ENCODE data around the gene TXNL4A. TPM values are rescaled to one million over a fixed set of nuclear protein-coding genes. Genes with fewer than 3 reads are reported as not detected.
A peak's percentile ranks its signal among the peaks of the same experiment; 100 is the strongest.
"Not testable (repeated sequence)": the region's sequence is repeated elsewhere in the genome, so short reads cannot be mapped to it uniquely, and the experiment has no call there.

Gene TXNL4A
- total RNA-seq, 2 experiments from 2014 or later = 185 to 186 TPM

DNA sequence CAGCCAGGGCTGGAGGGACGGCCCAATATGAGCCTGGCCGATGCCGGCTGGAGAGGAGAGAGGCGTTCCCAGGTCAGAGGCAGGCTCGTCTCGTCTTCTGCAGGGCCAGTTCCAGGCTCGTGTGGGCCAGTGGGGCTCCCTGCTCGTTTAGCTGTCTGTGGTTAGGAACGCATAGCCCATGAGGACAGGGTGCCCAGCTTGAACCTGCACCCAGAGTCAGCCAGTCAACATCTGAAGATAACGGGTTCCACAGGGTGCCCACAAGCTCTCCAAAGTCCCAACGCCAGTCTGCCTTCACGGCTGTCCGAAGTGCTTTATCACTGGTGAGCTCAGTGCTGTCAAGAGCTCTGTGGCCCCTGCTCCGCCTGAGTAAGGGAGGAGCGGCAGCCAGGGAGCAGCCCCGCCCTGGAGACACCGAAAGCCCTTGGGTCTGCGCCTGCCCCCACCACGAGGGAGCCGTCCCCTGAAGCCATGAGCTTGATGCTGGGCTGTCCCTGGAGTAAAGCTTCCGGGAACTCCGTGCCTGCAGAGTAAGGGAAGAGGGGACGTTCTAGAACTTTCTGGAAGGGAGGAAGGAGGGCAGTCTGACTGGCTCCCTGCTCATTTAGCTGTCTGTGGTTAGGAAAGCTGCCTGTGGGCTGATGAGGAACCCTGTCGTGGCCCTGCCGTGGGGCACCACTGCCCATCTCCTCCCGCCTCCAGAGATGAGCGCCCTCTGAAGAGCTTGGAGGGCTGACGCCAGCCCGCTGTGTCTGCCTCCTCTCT, 26.7 kb downstream of the TXNL4A start:
- Mint-ChIP-seq H3K9me3 (no peaks in the 10 kb centered on the region), H3K27me3 (ENCODE audit: low read depth) (no peaks in the 10 kb centered on the region), H3K4me1 (ENCODE audit: low read depth) (peaks cover 20% of the 10 kb centered on the region), H3K4me3 (no peak overlapping the region), H3K36me3 (ENCODE audit: low read depth) (peaks cover 2% of the 10 kb centered on the region), H3K27ac (no peak overlapping the region)
- CTCF ChIA-PET = interaction anchor here (1.1 kb wide), 1 partner anchor 23 kb away, joined by 3 read pairs; no protein-coding TSS in a partner anchor
- intact Hi-C loops (cut with micrococcal nuclease) = loop anchor here (5.0 kb wide), 1 partner anchor 164 kb away; the partner anchor contains the start of gene KCNG2
- no peak for DNase-seq

DNA sequence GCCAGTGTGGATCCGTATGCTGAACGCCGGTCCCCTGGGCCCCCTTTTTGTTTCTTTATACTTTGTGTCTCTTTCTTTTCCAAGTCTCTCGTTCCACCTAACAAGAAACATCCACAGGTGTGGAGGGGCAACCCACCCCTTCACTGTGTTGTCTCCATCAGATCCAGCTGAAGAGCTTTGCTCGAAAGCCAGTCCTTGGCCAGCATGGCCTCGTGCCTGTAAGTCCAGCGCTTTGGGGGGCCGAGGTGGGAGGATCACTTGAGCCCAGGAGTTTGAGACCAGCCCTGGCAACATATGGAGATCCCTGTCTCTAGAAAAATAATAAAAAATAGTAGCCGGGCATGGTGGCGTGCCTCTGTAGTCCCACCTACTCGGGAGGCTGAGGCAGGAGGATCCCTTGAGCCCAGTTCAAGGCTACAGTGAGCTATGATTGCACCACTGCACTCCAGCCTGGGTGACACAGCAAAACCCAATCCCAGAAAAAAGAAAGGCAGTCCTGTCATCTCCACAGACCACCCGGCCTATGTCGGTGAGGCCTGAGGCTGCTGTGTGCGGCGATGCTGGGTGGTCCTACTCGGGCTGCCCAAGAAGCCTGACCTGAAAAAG, 27.3 kb downstream of the TXNL4A start:
- DNase-seq = no peak
- Mint-ChIP-seq H3K9me3 (no peaks in the 10 kb centered on the region), H3K27me3 (ENCODE audit: low read depth) (no peaks in the 10 kb centered on the region), H3K36me3 (ENCODE audit: low read depth) (peaks cover 2% of the 10 kb centered on the region), H3K27ac (no peak overlapping the region), H3K4me1 (ENCODE audit: low read depth) (peaks cover 20% of the 10 kb centered on the region), H3K4me3 (no peak overlapping the region)
- intact Hi-C loops (cut with micrococcal nuclease) = loop anchor here (5.0 kb wide), 1 partner anchor 164 kb away; the partner anchor contains the start of gene KCNG2
- CTCF ChIA-PET = interaction anchor here (1.1 kb wide), 1 partner anchor 24 kb away, joined by 3 read pairs; no protein-coding TSS in a partner anchor

DNA sequence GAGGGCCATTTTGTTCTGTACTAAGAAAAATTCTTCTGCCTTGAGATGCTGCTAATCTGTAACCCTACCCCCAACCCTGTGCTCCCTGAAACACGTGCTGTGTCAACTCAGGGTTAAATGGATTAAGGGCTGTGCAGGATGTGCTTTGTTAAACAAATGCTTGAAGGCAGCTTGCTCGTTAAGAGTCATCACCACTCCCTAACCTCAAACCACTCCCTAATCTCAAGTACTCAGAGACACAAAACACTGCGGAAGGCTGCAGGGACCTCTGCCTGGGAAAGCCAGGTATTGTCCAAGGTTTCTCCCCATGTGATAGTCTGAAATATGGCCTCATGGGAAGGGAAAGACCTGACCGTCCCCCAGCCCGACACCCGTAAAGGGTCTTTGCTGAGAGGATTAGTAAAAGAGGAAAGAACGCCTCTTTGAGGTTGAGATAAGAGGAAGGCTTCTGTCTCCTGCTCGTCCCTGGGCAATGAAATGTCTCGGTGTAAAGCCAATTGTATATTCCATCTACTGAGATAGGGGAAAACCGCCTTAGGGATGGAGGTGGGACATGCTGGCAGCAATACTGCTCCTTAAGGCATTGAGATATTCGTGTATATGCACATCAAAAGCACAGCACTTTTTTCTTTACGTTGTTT, 28.1 kb downstream of the TXNL4A start:
- H3K4me3 Mint-ChIP-seq; H3K9me3 Mint-ChIP-seq; H3K36me3 Mint-ChIP-seq (ENCODE audit: low read depth); H3K27me3 Mint-ChIP-seq (ENCODE audit: low read depth); CTCF ChIA-PET; H3K27ac Mint-ChIP-seq: not testable (repeated sequence)
- intact Hi-C loops (cut with micrococcal nuclease) = loop anchor here (5.0 kb wide), 1 partner anchor 163 kb away; the partner anchor contains the start of gene KCNG2
- H3K4me1 Mint-ChIP-seq (ENCODE audit: low read depth) = peaks cover 16% of the 10 kb centered on the region
- peak; percentile 43 for DNase-seq

DNA sequence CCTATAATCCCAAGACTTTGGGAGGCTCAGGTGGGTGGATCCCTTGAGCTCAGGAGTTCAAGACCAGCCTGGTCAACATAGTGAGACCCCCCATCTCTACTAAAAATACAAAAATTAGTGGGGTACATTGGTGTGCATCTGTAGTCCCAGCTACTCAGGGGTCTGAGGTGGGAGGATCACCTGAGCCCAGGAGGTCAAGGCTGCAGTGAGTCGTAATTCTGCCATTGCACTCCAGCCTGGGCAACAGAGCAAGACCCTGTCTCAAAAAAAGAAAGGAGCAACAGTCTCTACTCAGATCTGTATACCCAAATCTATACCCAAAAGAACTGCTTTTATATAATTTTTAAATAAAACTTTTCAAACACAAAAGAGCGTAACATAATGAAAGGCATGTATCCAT, 29.4 kb downstream of the TXNL4A start:
- no peak for DNase-seq
- H3K27ac Mint-ChIP-seq = no peak overlapping the region
- no peaks in the 10 kb centered on the region for H3K9me3 Mint-ChIP-seq
- no peak overlapping the region for H3K4me3 Mint-ChIP-seq
- CTCF ChIA-PET = no interaction called here
- no peaks in the 10 kb centered on the region for H3K27me3 Mint-ChIP-seq (ENCODE audit: low read depth)
- intact Hi-C loops (cut with micrococcal nuclease) = no loop called here
- no peaks in the 10 kb centered on the region for H3K36me3 Mint-ChIP-seq (ENCODE audit: low read depth)
- H3K4me1 Mint-ChIP-seq (ENCODE audit: low read depth) = peaks cover 22% of the 10 kb centered on the region

DNA sequence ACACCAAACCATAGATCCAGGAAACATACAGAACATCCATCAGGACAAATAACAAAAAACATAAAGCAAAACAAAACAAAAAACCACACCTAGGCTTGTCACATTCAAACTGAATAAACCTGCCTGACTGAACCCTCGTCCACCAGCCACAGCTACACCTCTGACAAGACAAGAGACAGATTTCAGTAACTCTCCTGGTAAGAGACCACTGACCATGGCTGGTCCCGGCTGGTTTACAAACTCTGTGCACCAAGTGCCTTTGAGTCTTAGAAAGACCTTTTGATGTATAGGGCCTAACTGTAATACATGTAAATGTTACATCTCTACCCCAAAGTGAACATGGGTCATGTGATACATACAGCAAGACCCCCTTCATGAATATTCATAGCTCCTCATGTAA, 32.1 kb downstream of the TXNL4A start:
- intact Hi-C loops (cut with micrococcal nuclease) = no loop called here
- no peak for DNase-seq
- H3K36me3 Mint-ChIP-seq (ENCODE audit: low read depth) = no peaks in the 10 kb centered on the region
- H3K4me3 Mint-ChIP-seq = no peak overlapping the region
- CTCF ChIA-PET = no interaction called here
- no peaks in the 10 kb centered on the region for H3K27me3 Mint-ChIP-seq (ENCODE audit: low read depth)
- no peaks in the 10 kb centered on the region for H3K9me3 Mint-ChIP-seq
- peaks cover 17% of the 10 kb centered on the region for H3K4me1 Mint-ChIP-seq (ENCODE audit: low read depth)
- H3K27ac Mint-ChIP-seq = no peak overlapping the region

DNA sequence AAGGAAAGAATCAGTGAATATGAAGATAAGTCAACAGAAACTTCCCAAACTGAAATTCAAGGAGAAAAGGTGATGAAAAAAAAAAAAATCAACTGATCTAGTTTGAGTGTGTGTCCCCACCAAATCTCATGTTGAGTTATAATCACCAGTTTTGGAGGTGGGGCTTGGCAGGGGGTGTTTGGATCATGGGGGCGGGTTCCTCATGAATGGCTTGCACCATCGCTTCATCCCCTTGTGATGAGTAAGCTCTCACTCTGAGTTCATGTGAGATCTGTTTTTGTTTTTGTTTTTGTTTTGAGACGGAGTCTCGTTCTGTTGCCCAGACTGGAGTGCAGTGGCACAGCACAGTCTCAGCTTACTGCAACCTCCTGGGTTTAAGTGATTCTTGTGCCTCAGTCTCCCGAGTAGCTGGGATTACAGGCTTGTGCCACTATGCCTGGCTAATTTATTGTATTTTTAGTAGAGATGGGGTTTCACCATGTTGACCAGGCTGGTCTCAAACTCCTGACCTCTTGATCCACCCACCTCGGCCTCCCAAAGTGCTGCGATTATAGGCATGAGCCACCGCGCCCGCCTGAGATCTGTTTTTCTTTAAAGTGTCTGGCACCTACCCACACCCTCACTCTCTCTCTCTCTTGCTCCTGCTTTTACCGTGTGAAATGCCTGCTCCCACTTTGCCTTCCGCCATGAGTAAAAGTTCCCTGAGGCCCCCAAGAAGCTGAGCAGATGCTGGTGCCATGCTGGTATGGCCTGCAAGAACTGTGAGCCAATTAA, 32.9 kb downstream of the TXNL4A start:
- intact Hi-C loops (cut with micrococcal nuclease) = no loop called here
- no peaks in the 10 kb centered on the region for H3K27me3 Mint-ChIP-seq (ENCODE audit: low read depth)

DNA sequence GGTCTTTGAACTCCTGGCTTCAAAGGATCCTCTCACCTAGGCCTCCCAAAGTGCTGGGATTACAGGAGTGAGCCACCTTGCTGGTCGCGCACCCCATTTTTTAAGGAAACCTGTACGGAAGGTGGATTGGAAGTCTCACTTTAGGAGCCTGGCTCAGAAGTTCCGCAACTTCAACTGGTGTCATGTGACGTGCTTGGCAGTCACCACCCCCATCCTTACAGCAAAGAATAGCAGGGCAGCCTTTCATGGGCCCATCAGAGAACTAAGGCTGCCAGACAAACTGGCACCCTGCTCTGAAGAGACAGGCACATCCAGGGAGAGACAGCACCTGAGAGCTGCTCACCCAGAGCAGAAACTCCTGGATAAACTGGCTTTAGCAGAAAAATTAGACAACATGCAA, 33.6 kb downstream of the TXNL4A start:
- Mint-ChIP-seq H3K27me3 (ENCODE audit: low read depth) (no peaks in the 10 kb centered on the region), H3K4me1 (ENCODE audit: low read depth) (peaks cover 13% of the 10 kb centered on the region), H3K9me3 (no peaks in the 10 kb centered on the region), H3K4me3 (no peak overlapping the region), H3K36me3 (ENCODE audit: low read depth) (no peaks in the 10 kb centered on the region), H3K27ac (no peak overlapping the region)
- no peak for DNase-seq
- CTCF ChIA-PET = interaction anchor here (0.7 kb wide), 1 partner anchor 29 kb away, joined by 3 read pairs; no protein-coding TSS in a partner anchor
- intact Hi-C loops (cut with micrococcal nuclease) = loop anchor here (5.0 kb wide), 2 partner anchors 432 to 557 kb away; partner anchors contain the start of gene NFATC1

More for the DNA sequence above, 32.9 kb downstream of the TXNL4A start:
- Mint-ChIP-seq H3K4me3 (no peak overlapping the region), H3K9me3 (no peaks in the 10 kb centered on the region), H3K27ac (no peak overlapping the region), H3K36me3 (ENCODE audit: low read depth) (no peaks in the 10 kb centered on the region), H3K4me1 (ENCODE audit: low read depth) (peaks cover 13% of the 10 kb centered on the region)
- CTCF ChIA-PET = no interaction called here
- peak; percentile 30 for DNase-seq

DNA sequence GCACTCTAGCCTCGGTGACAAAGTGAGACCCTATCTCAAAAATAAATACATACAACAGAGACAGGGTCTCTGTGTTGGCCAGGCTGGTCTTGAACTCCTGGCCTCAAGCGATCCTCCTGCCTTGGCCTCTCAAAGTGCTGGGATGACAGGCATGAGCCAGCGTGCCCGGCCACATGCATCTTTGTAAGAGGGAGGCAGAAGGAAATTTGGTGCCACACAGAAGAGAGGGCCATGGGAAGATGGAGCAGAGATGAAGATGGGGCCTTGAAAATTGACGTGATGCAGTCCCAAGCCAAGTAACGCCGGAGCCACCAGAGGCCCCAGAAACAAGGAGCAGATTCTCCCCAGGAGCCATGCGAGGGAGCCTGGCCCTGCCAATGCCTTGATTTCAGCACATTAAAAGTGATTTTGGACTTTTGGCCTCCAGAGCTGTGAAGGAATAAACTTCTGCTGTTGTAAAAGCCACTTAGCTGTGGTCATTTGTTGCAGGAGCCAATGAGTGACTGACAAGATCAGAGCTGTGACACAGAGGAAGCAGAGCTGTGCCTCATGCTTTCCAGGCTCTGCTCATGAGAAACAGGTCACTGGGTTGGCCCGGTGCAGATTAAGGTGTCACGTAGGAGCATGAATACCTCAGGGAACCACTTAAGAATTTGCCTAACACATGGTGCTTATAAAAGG, 34.3 kb downstream of the TXNL4A start:
- Mint-ChIP-seq H3K9me3 (no peaks in the 10 kb centered on the region), H3K36me3 (ENCODE audit: low read depth) (peaks cover 4% of the 10 kb centered on the region), H3K4me1 (ENCODE audit: low read depth) (peaks cover 19% of the 10 kb centered on the region), H3K27ac (no peak overlapping the region), H3K27me3 (ENCODE audit: low read depth) (no peaks in the 10 kb centered on the region), H3K4me3 (no peak overlapping the region)
- peak; percentile 32 for DNase-seq
- intact Hi-C loops (cut with micrococcal nuclease) = loop anchor here (5.0 kb wide), 2 partner anchors 432 to 557 kb away; partner anchors contain the start of gene NFATC1
- CTCF ChIA-PET = interaction anchor here (0.7 kb wide), 1 partner anchor 30 kb away, joined by 3 read pairs; no protein-coding TSS in a partner anchor

DNA sequence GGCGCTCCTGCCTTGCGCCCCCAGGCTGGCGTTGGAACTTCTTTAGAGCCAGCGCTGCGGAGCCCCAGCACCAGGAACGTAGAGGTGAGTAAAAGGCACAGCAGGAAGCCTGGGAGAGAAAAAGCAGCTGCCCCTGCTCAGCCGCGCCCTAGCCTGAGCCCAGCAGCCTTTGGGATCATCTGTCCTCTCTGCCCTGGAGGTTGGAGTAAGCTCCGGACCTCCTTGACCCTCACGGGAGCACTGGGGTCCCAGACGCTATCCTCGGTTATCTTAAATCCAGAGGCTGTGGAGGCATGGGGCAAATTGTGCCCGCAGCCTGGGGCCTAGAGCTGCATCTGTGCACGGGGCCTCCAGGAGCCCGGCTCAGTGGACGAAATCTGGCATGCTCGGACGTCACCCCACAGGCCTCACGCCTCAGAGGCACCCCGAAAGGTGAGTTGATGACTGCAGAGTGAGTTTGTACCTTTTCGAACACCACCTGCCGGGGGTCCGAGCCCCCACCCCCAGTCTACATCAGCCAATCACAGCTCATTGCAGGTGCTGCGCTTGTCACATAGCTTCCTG, 35.3 kb downstream of the TXNL4A start:
- Mint-ChIP-seq H3K27ac (no peak overlapping the region), H3K36me3 (ENCODE audit: low read depth) (peaks cover 8% of the 10 kb centered on the region), H3K27me3 (ENCODE audit: low read depth) (no peaks in the 10 kb centered on the region), H3K4me3 (no peak overlapping the region), H3K4me1 (ENCODE audit: low read depth) (peaks cover 25% of the 10 kb centered on the region), H3K9me3 (no peaks in the 10 kb centered on the region)
- CTCF ChIA-PET = interaction anchor here (1.4 kb wide), 1 partner anchor 24 kb away, joined by 4 read pairs; no protein-coding TSS in a partner anchor
- intact Hi-C loops (cut with micrococcal nuclease) = loop anchor here (5.0 kb wide), 2 partner anchors 431 to 556 kb away; partner anchors contain the start of gene NFATC1
- no peak for DNase-seq

DNA sequence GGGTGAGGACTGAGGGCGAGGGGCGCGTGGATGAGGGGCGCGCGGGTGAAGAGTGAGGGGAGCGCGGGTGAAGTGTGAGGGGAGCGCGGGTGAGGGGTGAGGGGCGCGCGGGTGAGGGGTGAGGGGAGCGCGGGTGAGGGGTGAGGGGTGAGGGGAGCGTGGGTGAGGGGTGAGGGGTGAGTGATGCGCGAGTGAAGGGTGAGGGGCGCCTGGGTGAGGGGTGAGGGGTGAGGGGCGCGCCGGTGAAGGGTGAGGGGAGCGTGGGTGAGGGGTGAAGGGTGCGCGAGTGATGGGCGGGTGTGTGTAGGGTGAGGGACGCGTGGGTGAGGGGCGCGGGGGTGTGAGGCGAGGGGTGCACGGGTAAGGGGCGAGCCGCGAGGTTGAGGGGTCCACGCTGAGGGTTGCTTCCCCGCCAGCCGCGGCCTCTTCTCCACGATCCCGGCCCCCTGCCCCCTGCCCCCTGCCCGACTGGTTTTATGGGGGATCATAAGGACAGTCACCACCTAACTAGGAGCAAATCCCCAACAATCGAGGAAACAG, 35.8 kb downstream of the TXNL4A start:
- Mint-ChIP-seq H3K9me3 (no peaks in the 10 kb centered on the region), H3K4me1 (ENCODE audit: low read depth) (peaks cover 28% of the 10 kb centered on the region), H3K27me3 (ENCODE audit: low read depth) (no peaks in the 10 kb centered on the region), H3K4me3 (no peak overlapping the region), H3K27ac (no peak overlapping the region), H3K36me3 (ENCODE audit: low read depth) (peaks cover 8% of the 10 kb centered on the region)
- no peak for DNase-seq
- CTCF ChIA-PET = interaction anchor here (1.4 kb wide), 1 partner anchor 24 kb away, joined by 4 read pairs; no protein-coding TSS in a partner anchor
- intact Hi-C loops (cut with micrococcal nuclease) = loop anchor here (5.0 kb wide), 2 partner anchors 430 to 555 kb away; partner anchors contain the start of gene NFATC1

Data from activated naive CD4-positive, alpha-beta T cell treated with anti-CD3 and anti-CD28 coated beads for 36 hours (primary cell).